PC-3 (cell line): ENCODE measurements around the gene CCDC38.
A peak's percentile ranks its signal among the peaks of the same experiment; 100 is the strongest.

Experiments
- EZH2phosphoT487 ChIP-seq: fragments of 300-600 bp; sonication (generic); IDR thresholded peaks from 2 replicates; pipeline ENCODE4 v1.6.1; 2018; ENCODE audit warnings: mild to moderate bottlenecking, antibody characterized with exemption, low read length, borderline replicate concordance
- TF ChIP-seq, protein P1 (sequence below): fragments of 300-600 bp; sonication (generic); conservative IDR thresholded peaks from 2 replicates; pipeline ENCODE4 v1.5.1; 2017; ENCODE audit warnings: antibody characterized with exemption, low read depth, mild to moderate bottlenecking, low read length

- TF ChIP-seq, protein P1, sequence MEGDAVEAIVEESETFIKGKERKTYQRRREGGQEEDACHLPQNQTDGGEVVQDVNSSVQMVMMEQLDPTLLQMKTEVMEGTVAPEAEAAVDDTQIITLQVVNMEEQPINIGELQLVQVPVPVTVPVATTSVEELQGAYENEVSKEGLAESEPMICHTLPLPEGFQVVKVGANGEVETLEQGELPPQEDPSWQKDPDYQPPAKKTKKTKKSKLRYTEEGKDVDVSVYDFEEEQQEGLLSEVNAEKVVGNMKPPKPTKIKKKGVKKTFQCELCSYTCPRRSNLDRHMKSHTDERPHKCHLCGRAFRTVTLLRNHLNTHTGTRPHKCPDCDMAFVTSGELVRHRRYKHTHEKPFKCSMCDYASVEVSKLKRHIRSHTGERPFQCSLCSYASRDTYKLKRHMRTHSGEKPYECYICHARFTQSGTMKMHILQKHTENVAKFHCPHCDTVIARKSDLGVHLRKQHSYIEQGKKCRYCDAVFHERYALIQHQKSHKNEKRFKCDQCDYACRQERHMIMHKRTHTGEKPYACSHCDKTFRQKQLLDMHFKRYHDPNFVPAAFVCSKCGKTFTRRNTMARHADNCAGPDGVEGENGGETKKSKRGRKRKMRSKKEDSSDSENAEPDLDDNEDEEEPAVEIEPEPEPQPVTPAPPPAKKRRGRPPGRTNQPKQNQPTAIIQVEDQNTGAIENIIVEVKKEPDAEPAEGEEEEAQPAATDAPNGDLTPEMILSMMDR: peak; percentile 90
- no peak for TF ChIP-seq EZH2phosphoT487
These were observed 122.2 kb downstream of the CCDC38 start for GRCh38 chr12:95820096-95820703.
